B cell (primary cell): ENCODE results near the gene CDC45. TPM values are rescaled to one million over a fixed set of nuclear protein-coding genes. Genes with fewer than 3 reads are reported as not detected.

Experiments
- ATAC-seq: fragments of 200-7000 bp; cut with Tn5 transposase; one replicate; pipeline ENCODE4 v1.10.0; 2021; ENCODE audit warnings: low read depth, mild to moderate bottlenecking, moderate number of reproducible peaks, moderate library complexity
- CTCF ChIA-PET: fragments of 350-600 bp; sonication (Branson Sonifier 250); formaldehyde crosslinking; loops from one replicate; lab custom pipeline; 2021; ENCODE audit warnings: antibody characterized with exemption, inconsistent platforms; lab: Charles Lee
- POLR2A ChIA-PET: fragments of 350-600 bp; sonication (Branson Sonifier 250); formaldehyde crosslinking; loops from one replicate; lab custom pipeline; 2021; ENCODE audit warnings: antibody characterized with exemption; lab: Charles Lee
- DNase-seq: peaks from one replicate; pipeline ENCODE4 v3.0.0; 2013
- H2AFZ ChIP-seq: 2 replicates; pipeline ENCODE4 v1.6.1; 2012; ENCODE audit warnings: mild to moderate bottlenecking, low read depth, low read length; ENCODE audit not compliant: insufficient read depth, poor library complexity, severe bottlenecking
- H3K27ac ChIP-seq, 2 donors: 1 replicate in 1 of 2; 2 replicates in 1 of 2; pipeline ENCODE4 v1.5.1; 2012 to 2013; ENCODE audit warnings: low read length in 2 of 2, mild to moderate bottlenecking in 2 of 2, moderate library complexity in 1 of 2
- H3K27me3 ChIP-seq, 4 experiments: fragments of 200-600 bp in 1 of 4; sonication (generic) in 1 of 4; replicated peaks in 1 of 4; 1 replicate in 2 of 4; 2 replicates in 2 of 4; pipeline versions ENCODE4 v1.6.1 to v1.7.0; 2013 to 2016; ENCODE audit warnings: low read length in 3 of 4, mild to moderate bottlenecking in 2 of 4, mixed read lengths in 1 of 4, moderate library complexity in 1 of 4; ENCODE audit not compliant: insufficient read depth in 4 of 4, control insufficient read depth in 3 of 4; ENCODE audit errors: control extremely low read depth in 1 of 4
- H3K36me3 ChIP-seq, 2 experiments: replicated peaks in 1 of 2; 1 replicate in 1 of 2; 2 replicates in 1 of 2; pipeline versions ENCODE4 v1.6.1 to v1.7.1; 2013; ENCODE audit warnings: low read length in 1 of 2; ENCODE audit not compliant: insufficient read depth in 2 of 2, control insufficient read depth in 1 of 2; ENCODE audit errors: control extremely low read depth in 1 of 2, extremely low read depth in 1 of 2
- H3K4me1 ChIP-seq, 2 donors: fragments of 200-600 bp in 1 of 2; sonication (generic) in 1 of 2; 1 replicate in 1 of 2; 2 replicates in 1 of 2; pipeline versions ENCODE4 v1.5.1 to v1.6.1; 2013 to 2017; ENCODE audit warnings: low read length in 2 of 2; ENCODE audit not compliant: control insufficient read depth in 2 of 2, insufficient read depth in 2 of 2
- H3K4me2 ChIP-seq: replicated peaks from 2 replicates; pipeline ENCODE3; 2012; ENCODE audit warnings: mild to moderate bottlenecking, low read depth, low read length; ENCODE audit not compliant: poor library complexity, severe bottlenecking
- H3K4me3 ChIP-seq, 5 experiments: fragments of 200-600 bp in 1 of 5; sonication (generic) in 1 of 5; 1 replicate in 3 of 5; 2 replicates in 2 of 5; pipeline versions ENCODE4 v1.5.1 to v1.7.0; 2011 to 2016; ENCODE audit warnings: low read length in 4 of 5, mild to moderate bottlenecking in 4 of 5, low read depth in 2 of 5, control low read depth in 1 of 5, moderate library complexity in 1 of 5; ENCODE audit not compliant: insufficient read depth in 1 of 5; ENCODE audit errors: control extremely low read depth in 1 of 5, extremely low read depth in 1 of 5
- H3K79me2 ChIP-seq: fragments of 200-600 bp; sonication (generic); one replicate; pipeline ENCODE4 v1.6.0; 2016; ENCODE audit warnings: low read length; ENCODE audit not compliant: control insufficient read depth, insufficient read depth
- H3K9ac ChIP-seq: fragments of 200-600 bp; sonication (generic); 2 replicates; pipeline ENCODE4 v1.6.1; 2017; ENCODE audit warnings: mild to moderate bottlenecking, low read length, moderate library complexity
- H3K9me3 ChIP-seq, 3 donors: one replicate each; pipeline versions ENCODE4 v1.6.1 to v1.7.1; 2013; ENCODE audit warnings: low read length in 2 of 3; ENCODE audit not compliant: control insufficient read depth in 2 of 3, insufficient read depth in 1 of 3; ENCODE audit errors: control extremely low read depth in 1 of 3
- H4K20me1 ChIP-seq: 2 replicates; pipeline ENCODE4 v1.6.0; 2012; ENCODE audit warnings: mild to moderate bottlenecking, low read length; ENCODE audit not compliant: insufficient read depth, control insufficient read depth, poor library complexity, severe bottlenecking
- H3K27ac Mint-ChIP-seq: one replicate; pipeline ENCODE4 v1.8.0; 2021; ENCODE audit warnings: mixed read lengths
- H3K27me3 Mint-ChIP-seq: one replicate; pipeline ENCODE4 v1.8.0; 2021; ENCODE audit warnings: mixed read lengths
- H3K4me1 Mint-ChIP-seq: one replicate; pipeline ENCODE4 v1.8.0; 2021; ENCODE audit warnings: mixed read lengths
- H3K4me3 Mint-ChIP-seq: one replicate; pipeline ENCODE4 v1.8.0; 2021; ENCODE audit warnings: mixed read lengths
- H3K9me3 Mint-ChIP-seq: one replicate; pipeline ENCODE4 v1.8.0; 2022; ENCODE audit warnings: mixed read lengths; ENCODE audit not compliant: insufficient read depth
- CTCF ChIP-seq: fragments of 200-600 bp; IDR thresholded peaks from one replicate; pipeline ENCODE4 v1.8.0; 2022; ENCODE audit warnings: antibody characterized with exemption, mild to moderate bottlenecking
- EZH2 ChIP-seq: IDR thresholded peaks from 2 replicates; pipeline ENCODE4 v1.6.1; 2012; ENCODE audit warnings: borderline replicate concordance, low read depth, mild to moderate bottlenecking, moderate library complexity, low read length; ENCODE audit not compliant: insufficient read depth, poor library complexity, severe bottlenecking
- WGBS: methylation state at CpG from one replicate; pipeline ENCODE4 v1.1.5; 2013; ENCODE audit warnings: missing lambda C conversion rate; ENCODE audit not compliant: insufficient coverage; 5-methylcytosine and 5-hydroxymethylcytosine counted together
- intact Hi-C: fragments of 100-400 bp; cut with micrococcal nuclease; formaldehyde crosslinking; loops from one replicate; pipeline ENCODE4 v1.10.0; 2022
- polyA plus RNA-seq: library from polyadenylated mRNA; depleted of rRNA; stranded (reverse); fragments of >200 nt; gene quantifications from 2 replicates; pipeline ENCODE4 v1.2.3, GENCODE V29; 2012
- total RNA-seq, 2 donors: library from RNA; stranded (reverse); fragments of 120-200 nt in 1 of 2; gene quantifications; 1 replicate in 1 of 2; 2 replicates in 1 of 2; pipeline versions ENCODE4 v1.2.3 to v1.2.4, GENCODE V29; 2013 to 2022

The CDC45 gene
- total and polyA plus RNA-seq, 2 donors (not counting 1 experiment from before 2014, with no cell fraction given) = 0.49 to 1.4 TPM

- Histone ChIP-seq H3K4me3 (no peak overlapping the region), H3K9ac (no peak overlapping the region), H3K27ac (no peak overlapping the region), H3K27me3 (no peaks in the 10 kb centered on the region), H3K4me1 (no peaks in the 10 kb centered on the region), H3K36me3 (no peaks in the 10 kb centered on the region), H3K79me2 (no peaks in the 10 kb centered on the region), H4K20me1 (no peaks in the 10 kb centered on the region), H3K9me3 (no peaks in the 10 kb centered on the region), H3K4me2 (no peak overlapping the region), H2AFZ (no peak overlapping the region)
- H3K4me3 Mint-ChIP-seq = no peak overlapping the region
- ChIA-PET POLR2A (no interaction called here), CTCF (interaction anchor here (1.0 kb wide), 1 partner anchor 132 kb away, joined by 3 read pairs; no protein-coding TSS in a partner anchor)
- TF ChIP-seq EZH2 (no peak), CTCF (no peak)
- intact Hi-C loops = no loop called here
- DNase-seq (no peak), ATAC-seq (no peak)
- H3K27me3 Mint-ChIP-seq = no peaks in the 10 kb centered on the region
- 98% methylated on average over 6 of the region's 7 CpGs for WGBS
- no peaks in the 10 kb centered on the region for H3K9me3 Mint-ChIP-seq
- H3K27ac Mint-ChIP-seq = no peak overlapping the region
- no peaks in the 10 kb centered on the region for H3K4me1 Mint-ChIP-seq
These were observed 18.6 kb downstream of the CDC45 start for GRCh38 chr22:19498154-19498865.

GRCh38 chr22:19498866-19499190, 19.1 kb downstream of the CDC45 start:
- Mint-ChIP-seq H3K9me3 (no peaks in the 10 kb centered on the region), H3K4me3 (no peak overlapping the region), H3K27ac (no peak overlapping the region), H3K4me1 (no peaks in the 10 kb centered on the region), H3K27me3 (no peaks in the 10 kb centered on the region)
- intact Hi-C loops = no loop called here
- 100% methylated on average over 3 of the region's 3 CpGs for WGBS
- Histone ChIP-seq H3K27me3 (no peaks in the 10 kb centered on the region), H3K4me2 (no peak overlapping the region), H3K36me3 (no peaks in the 10 kb centered on the region), H3K27ac (no peak overlapping the region), H2AFZ (no peak overlapping the region), H4K20me1 (no peaks in the 10 kb centered on the region), H3K9me3 (no peaks in the 10 kb centered on the region), H3K79me2 (no peaks in the 10 kb centered on the region), H3K4me1 (no peaks in the 10 kb centered on the region), H3K9ac (no peak overlapping the region), H3K4me3 (no peak overlapping the region)
- no peak for TF ChIP-seq CTCF
- no peak for TF ChIP-seq EZH2
- no peak for DNase-seq
- ATAC-seq = no peak
- ChIA-PET POLR2A (no interaction called here), CTCF (no interaction called here)
